GM21528 (cell line): ENCODE results near the gene SLC25A23.
"Not testable (repeated sequence)": the region's sequence is repeated elsewhere in the genome, so short reads cannot be mapped to it uniquely, and the experiment has no call there.

ENCODE experiments used
- ATAC-seq: cut with Tn5 transposase; IDR thresholded peaks from one replicate; pipeline ENCODE4 v1.9.1; 2021; ENCODE audit warnings: mild to moderate bottlenecking, moderate library complexity; ENCODE audit not compliant: unreplicated experiment, low FRiP score

SLC25A23 gene

DNA sequence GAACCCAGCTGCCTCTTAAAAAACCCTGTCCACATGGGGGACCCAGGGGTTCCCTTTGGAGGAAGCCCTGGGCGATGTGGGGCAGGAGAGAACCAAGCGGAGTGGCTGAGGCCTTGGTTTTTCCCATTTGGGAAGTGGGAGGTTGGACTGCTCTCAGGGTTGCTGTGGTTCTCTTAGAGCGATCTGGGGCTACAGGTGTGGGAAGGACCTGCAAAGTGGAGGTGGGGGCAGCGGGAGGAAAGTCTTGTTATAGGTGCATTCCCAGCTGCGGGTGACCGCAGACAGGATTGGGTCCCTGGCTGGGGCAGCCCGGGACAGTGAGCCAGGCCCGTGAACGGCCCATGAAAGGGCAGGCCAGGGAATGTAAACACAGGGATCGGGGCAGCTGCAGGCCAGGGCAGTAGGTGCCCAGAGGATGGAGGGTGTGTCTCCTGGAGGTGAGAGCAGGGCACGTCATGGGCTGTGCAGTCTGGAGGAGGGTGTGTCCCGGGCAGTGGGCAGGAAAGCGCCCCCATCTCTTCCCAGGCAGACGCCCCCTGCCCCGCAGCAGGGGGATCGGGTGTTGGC, 814 bp downstream of the SLC25A23 start:
- no peak for ATAC-seq

DNA sequence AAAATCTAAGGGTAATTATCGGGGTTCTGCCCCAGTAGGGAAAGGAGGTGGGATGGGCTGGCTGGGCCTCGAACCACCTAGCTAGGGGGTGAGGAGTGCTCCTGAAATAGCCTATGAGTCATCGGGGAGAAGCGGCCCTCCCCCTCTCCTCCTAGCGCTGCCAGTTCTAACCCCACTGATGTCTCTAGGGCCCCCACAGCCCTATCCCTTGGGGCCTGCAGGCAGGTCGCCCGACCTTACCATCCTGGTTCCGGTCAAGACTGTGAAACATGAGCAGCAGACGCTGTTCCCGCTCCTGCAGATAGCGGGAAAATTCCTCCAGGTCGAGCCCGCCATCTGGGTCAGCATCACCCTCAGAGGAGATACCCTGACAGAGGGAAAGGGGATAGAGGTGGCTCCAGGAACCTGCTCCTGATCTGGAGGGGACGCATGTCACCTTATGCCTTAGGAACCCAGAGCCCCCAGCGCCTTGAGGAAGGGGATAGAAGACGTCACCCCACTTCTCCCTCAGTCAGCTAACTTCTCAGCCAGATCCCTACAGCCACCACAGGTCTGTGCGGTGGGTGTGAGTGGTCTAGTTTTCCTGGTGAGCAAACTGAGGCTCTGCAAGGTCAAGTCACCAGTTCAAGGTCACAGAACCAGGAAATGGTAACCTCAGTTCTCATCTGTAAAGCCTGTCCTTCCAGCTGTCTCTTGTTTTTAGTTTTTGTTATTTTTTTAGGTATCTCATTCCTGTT, 1.5 kb downstream of the SLC25A23 start:
- ATAC-seq = no peak

DNA sequence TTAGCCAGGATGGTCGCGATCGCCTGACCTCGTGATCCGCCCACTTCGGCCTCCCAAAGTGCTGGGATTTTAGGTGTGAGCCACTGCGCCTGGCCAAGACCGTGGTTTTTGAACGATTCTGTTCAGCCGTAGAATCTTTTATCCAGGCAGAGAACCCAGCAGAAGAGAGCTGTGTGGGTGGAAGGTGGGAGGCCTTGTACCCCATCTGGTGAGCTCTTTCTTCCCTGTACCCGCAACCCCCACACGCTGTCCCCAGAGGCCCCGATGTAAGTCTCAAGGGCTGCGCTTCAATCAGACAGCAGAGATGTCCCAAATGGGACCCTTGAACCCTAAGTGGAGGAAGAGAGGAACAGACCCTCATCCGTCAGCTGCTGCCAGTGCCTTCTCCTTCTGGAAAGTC, 3.7 kb downstream of the SLC25A23 start:
- no peak for ATAC-seq

DNA sequence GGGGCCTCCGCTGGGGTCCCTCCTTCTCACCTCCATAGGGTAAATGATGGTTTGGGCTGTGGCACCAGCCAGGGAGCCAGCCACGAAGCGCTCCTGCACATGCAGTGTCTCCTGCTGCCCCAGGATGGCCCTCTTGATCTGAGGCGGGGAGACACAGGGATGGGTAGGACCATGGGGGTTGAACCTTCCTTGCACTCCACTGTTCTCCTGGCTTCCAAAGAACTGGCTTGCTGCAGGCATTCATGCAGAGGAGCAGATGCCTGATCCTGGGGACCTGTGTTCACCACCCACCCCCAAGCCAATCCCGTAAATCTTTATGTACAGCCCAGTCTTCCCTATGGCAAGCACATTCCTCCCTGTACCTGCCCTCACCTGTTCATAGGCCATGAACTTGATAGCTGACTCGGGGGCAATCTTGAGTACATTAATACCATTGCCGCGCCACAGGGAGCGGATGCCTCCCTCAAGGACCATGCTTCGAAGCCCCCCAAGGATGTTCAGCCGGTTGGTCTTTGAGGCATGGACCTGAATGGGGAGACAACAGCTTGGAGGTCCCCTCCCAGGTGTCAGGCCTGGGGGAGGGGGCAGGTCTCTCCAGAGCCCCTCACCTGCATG, 5.5 kb downstream of the SLC25A23 start:
- no peak for ATAC-seq

DNA sequence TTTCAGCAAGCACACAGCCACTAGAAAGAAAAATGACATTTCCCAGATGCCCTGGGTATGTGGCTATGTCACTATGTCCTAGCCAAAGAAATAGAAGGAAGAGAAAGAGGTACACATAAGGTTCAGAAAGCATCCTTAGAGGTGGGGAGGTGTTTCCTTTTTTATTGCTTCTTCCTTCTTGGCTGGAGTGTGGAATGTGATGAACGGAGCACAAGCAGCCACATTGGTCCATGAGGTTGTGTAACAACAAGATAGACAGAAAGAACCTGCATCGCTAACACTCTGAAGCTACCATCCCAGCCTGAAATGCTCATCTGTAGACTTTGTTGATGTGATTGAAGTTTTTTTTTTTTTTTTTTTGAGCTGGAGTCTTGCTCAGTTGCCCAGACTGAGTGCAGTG, 6.7 kb downstream of the SLC25A23 start:
- ATAC-seq = no peak

DNA sequence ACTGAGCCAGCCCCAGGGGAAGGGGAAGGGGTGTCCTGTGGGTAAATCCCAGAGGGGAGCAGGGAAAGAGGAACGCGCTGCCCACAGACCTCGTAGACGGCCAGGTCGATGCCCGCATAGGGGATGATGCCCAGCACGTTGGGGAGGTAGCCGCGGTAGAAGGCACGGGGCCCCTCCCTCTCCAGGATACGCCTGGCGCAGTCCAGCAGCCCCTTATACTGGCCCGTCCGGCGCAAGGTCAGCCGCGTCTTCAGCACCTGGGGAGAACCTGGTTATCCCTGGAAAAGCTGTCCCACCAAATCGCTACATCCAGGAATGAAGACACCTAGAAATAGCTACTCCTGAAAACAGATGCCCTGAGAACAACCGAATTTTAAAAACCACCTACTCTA, 7.4 kb downstream of the SLC25A23 start:
- no peak for ATAC-seq

DNA sequence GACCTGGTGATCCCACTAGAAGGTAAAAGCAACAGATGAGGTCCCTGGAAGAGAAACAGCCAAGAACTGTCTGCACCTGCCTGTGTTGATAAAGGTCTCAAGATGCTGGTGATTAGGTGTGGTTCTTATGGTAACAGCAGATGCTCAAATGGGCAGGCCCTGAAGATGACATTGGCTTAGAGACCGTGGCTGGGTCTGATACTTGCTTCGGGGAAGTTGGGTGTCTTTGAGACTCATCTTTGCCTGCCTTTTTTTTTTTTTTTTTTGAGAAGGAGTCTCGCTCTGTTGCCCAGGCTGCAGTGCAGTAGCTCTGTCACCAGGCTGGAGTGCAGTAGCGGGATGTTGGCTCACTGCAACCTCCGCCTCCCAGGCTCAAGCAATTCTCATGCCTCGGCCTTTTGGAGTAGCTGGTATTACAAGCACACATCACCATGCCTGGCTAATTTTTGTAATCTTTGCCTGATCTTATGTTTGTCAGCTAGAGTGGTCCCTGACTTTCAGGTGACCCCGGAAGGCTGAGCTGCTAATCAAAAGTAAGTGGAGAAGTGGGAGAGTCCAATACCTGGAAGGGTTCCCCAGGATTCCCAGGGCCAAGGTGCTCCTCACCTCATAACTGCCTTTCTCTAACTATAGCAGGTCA, 7.9 kb downstream of the SLC25A23 start:
- no peak for ATAC-seq

DNA sequence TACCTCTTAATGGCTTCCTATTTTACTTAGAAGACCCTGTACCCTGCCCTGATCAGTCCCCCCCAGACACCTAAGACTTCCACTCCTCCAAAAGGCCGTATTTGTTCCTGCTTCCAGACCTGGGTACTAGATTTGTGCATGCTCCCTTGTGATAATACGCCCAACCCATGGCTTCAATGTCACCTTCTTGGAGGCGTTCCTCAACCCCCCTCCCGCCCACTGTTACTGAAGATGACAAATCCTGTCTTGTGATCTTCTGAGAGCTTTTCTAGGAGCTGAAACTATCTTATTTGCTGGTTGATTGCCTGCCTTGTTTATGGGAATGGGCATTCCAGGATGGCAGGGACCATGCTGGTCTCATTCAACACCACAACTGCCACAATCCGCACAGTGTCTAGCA, 9.4 kb downstream of the SLC25A23 start:
- ATAC-seq = no peak

DNA sequence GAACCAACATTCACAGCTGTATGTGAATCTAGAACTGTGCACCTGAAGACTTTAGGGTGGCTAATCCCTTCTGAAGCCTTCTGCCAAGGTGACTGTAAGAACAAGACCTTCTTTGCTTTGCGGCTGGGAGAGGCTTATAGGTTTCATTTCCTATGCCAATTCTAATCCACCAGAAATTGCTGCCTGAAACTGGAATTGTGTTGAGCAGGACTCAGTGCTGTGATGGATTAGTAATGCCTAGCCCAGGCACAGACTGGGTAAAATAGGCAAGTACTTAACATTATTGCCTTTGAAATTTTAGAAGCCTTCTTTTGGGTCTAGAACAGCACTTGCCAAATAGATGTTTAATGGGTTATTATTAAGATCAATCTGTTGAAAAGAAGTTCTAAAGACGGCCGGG, 11.5 kb downstream of the SLC25A23 start:
- no peak for ATAC-seq

DNA sequence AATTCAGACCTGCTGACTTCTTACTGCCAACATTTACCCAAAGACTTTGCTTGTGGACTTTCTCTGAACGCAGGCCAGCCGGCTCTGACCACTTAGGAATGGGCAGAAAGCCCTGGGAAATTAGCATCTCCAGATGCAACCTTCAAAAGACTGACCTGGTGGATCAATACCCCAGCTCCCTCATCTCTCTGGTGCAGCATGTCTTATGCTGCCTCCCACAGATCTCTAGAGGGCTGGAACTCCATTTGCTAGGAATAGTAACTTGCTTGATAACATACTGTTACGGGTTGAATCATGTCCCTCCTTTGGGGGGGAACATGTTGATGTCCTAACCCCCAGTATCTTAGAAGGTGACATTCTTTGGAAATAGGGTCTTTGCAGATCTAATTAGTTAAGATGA, 13.1 kb downstream of the SLC25A23 start:
- no peak for ATAC-seq

DNA sequence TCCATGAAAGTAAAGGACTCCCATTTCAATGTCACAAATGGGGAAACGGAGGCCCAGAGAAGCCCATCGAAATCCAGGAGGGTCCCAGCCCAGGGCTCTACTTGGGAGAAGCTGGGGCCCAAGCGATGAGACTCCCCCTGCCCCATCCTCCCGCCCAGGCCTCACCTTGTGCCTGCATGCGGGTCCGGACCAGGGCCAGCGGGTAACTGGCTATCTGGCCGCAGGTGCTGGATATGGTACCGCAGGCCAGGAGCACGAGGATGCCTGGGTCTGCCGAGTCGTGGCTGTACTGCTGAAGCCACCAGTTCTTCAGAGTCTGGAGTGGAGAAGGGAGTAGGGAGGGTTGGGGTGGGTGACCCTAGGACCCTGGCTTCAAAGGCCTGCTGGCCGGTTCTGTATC, 15.6 kb downstream of the SLC25A23 start:
- no peak for ATAC-seq

DNA sequence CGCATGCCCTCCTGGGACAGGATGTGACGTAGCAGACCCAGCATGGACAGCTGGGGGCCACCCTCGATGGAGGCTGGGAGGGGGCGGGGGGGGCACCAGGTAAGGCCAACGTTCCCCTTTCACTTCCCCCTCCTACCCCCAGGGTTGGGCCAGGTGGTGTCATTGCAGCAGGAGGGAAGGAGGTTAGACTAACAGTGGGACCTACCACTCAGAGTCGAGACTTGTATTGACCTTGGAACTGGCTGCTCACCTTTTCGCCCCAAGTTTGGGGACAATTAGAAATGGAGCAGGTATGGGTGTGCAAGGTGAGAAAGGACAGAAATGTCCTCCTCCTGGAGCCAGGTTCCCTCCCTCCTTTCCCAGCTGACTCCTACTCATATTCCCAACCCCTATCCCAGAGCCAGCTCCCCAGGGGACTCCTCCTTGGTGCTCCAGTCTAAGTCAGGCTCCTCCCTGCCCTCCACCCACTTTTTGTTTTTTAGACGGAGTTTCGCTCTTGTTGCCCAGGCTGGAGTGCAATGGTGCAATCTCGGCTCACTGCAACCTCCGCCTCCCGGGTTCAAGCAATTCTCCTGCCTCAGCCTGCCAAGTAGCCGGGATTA, 17.4 kb downstream of the SLC25A23 start:
- no peak for ATAC-seq

DNA sequence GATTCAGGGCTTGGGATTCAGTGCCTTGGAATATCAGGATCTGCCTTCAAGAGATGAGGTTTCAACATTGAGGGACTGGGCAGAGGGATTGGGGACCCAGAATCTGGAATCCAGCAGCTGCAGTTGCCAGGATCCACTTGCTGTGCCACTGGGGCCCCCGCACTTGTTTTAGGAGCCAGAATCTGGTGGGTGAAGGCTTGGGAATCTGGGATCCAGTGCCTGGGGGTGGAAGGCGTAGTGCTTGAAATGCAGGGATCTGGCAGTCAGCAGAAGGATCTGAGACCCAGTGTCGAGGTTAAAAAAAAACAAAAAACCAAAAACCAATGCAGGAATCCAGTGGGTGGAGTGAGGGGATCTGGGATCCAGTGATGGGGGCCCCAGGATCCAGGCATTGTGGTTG, 18.7 kb downstream of the SLC25A23 start:
- no peak for ATAC-seq

DNA sequence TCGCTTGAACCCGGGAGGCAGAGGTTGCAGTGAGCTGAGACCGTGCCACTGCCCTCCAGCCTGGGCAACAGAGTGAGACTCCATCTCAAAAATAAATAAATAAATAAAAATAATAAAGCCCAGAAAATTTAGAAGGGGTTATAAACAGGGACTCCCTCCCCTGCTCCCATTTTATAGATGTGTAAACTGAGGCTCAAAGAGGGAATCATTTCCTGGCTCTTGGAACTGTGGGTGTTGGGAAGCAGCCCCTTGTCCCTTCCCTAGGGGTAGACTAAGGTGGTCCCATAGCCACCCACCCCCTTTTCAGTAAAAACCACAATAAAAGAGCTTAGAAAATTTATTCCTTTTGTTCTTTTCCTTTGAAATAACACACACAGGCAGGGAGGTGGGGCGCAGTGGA, 19.8 kb downstream of the SLC25A23 start:
- no peak for ATAC-seq

DNA sequence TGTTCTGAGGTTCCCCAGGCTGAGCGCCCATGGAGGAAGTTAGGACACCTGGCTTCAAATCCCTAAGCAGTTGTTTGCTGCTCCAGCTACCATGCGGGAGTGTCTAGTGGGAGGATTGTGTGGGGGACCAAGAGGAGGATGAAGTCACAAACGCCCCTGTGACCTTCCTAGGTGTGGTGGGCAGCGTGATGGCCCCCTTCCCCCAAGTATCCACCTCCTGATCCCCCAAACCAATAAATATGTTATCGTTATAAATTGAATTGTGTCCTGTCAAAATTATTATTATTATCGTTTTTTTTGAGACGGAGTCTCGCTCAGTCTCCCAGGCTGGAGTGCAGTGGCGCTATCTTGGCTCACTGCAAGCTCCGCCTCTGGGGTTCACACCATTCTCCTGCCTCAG, 25.9 kb downstream of the SLC25A23 start, which contains the start of gene SLC25A41:
Gene SLC25A41 (minus strand): TSS at position 101 of the 400 bp plus-strand sequence. CDS start 70 bp downstream, at position 31.
- ATAC-seq = no peak

DNA sequence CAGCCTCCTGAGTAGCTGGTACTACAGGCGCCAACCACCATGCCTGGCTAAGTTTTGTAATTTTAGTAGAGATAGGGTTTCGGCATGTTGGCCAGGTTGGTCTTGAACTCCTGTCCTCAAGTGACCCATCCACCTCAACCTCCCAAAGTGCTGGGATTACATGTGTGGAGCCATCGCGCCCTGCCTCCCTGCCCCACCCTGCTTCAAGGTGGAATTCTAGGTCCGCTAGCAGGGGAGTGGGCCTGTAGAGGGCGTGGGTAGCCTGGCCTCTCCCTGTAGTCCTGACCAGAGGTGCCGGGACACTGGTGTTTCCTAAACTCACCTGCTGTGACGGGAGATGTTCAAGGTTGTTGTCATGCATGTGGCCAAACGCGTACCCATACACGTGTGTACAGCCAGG, 26.4 kb downstream of the SLC25A23 start:
- no peak for ATAC-seq

DNA sequence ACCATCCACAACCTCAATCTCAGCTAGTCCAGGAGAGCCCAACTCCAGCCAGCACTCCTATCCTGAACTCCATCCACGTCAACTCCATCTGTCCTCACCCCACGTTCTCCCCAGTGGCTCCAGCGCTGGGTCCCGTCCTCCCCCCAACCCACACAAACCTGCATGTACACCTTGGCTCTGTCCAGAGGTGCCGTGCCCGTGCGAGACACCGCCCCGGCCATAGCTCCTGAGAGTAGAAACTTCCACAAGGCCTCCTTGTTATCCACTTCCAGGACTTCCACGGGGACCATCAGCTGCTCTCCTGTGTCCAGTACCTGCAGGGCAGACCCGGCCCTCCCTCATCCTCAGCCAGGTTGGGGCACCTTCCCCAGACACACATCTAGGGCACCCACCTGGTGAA, 27.7 kb downstream of the SLC25A23 start:
- ATAC-seq = no peak

DNA sequence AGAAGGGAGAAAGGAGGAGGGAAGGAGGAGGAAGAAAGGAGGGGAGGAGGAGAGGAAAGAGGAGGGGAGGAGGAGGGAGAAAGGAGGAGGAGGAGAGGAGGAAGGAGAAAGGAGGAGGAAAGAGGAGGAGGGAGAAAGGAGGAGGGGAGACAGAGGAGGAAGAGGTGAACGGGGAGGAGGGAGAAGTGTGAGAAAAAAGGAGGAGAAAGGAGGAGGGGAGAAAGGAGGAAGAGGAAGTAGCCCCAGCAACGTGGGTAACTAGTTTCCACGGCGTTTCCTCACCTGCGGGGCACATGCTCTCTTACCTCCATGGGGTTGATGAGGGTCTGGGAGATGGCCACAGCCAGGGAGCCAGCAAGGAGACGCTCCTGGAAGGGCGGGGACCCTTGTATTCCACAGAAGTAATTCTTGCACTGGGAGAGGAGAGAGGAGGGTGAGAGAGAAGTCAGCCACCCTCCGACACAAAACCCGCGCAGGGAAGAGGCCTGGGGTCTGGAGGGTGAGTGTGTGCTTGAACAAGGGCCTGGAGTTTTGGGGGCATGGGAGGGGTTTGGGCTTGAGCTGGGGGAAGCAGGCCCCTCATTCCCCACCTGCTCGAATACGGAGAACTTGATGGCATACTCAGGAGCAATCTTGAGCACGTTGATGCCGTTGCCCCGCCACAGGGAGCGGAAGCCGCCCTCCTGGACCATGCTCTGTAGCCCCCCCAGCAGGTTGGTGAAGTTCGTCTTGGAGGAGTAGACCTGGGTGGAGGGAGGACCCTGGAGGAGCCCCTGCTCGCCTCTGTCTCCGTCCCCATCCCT, 30.0 kb downstream of the SLC25A23 start:
- ATAC-seq = no peak

DNA sequence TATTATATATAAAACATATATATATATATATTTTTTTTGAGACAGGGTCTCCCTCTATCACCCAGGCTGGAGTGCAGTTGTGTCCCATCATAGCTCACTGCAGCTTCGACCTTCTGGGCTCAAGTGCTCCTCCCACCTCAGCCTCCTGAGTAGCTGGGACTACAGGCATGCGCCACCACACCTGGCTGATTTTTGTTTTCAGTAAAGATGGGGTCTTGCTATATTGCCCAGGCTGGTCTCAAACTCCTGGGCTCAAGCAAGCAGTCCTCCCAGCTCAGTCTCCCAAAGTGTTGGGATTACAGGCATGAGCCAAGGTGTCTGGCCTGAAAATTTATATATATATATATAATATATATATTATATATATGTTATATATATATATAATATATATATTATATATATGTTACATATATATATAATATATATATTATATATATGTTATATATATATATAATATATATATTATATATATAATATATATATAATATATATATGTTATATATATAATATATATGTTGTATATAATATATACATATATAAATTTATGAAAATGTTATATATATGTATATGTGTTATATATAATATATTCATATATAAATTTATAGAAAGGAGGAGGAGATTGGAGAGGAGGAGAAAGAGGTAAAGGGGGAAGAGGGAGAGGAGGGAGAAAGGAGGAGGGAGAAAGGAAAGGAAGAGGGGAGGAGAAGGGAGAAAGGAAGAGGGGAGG, 30.7 kb downstream of the SLC25A23 start:
- not testable (repeated sequence) for ATAC-seq

DNA sequence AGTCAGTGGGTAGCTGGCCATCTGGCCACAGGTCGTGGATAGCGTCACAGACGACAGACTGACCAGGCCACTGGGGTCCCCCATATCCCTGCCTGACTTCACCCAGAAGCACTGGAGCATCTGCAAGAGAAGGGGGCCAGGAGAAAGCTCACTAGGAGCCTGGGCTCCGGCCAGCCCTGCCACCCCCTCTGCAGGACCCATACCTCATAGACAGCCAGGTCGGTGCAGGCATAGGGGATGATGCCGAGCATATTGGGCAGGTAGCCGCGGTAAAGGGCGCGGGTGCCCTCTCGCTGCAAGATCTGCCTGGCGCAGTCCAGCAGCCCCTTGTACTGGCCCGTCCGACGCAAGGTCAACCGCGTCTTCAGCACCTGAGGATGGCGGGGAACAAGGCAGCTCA, 32.5 kb downstream of the SLC25A23 start:
- ATAC-seq = no peak
